Mammary epithelial cell (primary cell): Measurements from ENCODE around the gene TSPAN9.

Experiments used
- CTCF ChIP-seq, 2 donors: IDR thresholded peaks in 1 of 2; conservative IDR thresholded peaks in 1 of 2; 2 replicates each; pipeline ENCODE4 v1.5.1; 2011 to 2012; ENCODE audit warnings: inconsistent platforms in 2 of 2, low read length in 2 of 2, mild to moderate bottlenecking in 2 of 2, control low read depth in 1 of 2, low read depth in 1 of 2; ENCODE audit not compliant: insufficient read depth in 1 of 2; ENCODE audit errors: extremely low read depth in 1 of 2
- EZH2 ChIP-seq: IDR thresholded peaks from 2 replicates; pipeline ENCODE4 v1.6.1; 2012; ENCODE audit warnings: low read length, inconsistent platforms, borderline replicate concordance

GRCh38 chr12:3223601-3224529 is 146.7 kb downstream of the TSPAN9 start:
- no peak for TF ChIP-seq CTCF (conservative IDR thresholded peaks at IDR 0.05 in 1 of 2, IDR thresholded peaks at IDR 0.05 in 1 of 2; ENCODE audit: extremely low read depth in 1 of 2, insufficient read depth in 1 of 2, low read depth in 1 of 2, low read length in 2 of 2)
- no peak for TF ChIP-seq EZH2
